GOT3 (cell line): Measurements from ENCODE around the gene FAM133A.

Experiments used
- DNase-seq: peaks from one replicate; lab custom pipeline; 2025; ENCODE audit warnings: mixed read lengths; lab: John Stamatoyannopoulos, UW

The FAM133A gene

DNA sequence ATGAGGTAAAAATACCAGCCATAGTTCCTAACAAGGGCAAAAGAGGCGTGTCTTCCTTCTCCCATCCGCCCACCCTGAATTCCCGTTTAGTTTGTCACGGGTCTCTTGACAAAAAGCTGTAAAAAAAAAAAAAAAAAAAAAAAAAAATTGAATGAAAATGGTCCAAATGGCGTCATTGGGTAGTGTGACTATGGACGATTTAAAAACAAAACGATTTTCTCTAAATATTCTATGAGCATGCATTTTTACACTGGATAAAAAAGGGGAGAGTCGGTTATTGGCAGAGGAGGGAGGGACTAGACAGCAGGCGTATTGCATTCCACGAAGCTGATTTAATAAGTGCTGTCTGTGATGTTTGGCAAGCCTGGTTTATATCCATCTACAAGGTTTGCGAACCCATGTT, at the start of gene FAM133A:
Gene FAM133A (plus strand): TSS at position 338 of the 403 bp plus-strand sequence. CDS start 35,214 bp downstream, outside the sequence.
- no peak for DNase-seq

DNA sequence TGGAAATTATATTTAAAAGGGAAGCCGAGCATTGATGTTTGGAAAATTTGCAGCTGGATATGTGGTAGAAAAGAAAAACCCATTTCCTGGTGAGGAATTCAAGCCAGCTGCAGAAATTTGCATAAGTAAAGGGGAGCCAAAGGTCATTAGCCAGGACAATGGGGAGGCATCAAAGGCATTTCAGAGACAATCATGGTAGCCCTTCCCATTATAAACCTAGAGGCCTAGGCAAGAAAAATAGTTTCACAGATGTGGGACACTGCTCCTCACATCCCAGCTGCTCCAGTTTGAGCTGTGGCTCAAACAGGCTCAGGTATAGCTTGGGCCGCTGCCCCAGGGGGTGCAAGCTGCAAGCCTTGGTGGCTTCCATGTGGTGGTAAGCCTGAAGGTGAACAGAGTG, 36.4 kb upstream of the FAM133A start:
- no peak for DNase-seq

DNA sequence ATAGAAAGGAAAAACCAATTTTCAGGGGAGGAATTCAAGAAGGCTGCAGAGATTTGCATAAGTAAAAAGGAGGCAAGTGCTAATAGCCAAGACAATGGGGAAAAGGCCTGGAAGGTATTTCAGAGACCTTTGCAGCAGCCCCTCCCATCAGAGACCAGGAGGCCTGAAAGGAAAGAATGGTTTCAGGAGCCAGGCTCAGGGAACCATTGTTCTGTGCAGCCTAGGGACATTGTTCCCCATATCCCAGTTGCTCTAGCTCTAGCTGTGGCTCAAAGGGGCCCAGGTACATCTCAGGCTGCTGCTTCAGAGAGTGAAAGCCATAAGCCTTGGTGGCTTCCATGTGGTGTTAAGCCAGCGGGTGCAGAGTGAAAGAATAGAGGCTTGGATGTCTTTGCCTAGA, 24.6 kb upstream of the FAM133A start:
- DNase-seq, result no peak

DNA sequence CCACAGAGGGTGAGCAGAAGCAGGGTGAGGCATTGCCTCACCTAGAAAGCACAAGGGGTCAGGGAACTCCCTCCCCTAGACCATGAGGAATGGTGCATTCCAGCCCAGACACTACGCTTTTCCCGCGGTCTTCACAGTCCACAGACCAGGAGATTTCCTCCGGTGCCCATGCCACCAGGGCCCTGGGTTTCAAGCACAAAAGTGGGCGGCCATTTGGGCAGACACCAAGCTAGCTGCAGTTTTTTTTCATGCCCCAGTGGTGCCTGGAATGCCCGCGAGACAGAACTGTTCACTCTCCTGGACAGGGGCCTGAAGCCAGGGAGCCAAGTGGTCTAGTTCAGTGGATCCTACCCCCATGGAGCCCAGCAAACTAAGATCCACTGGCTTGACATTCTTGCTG, 13.4 kb upstream of the FAM133A start:
- no peak for DNase-seq

DNA sequence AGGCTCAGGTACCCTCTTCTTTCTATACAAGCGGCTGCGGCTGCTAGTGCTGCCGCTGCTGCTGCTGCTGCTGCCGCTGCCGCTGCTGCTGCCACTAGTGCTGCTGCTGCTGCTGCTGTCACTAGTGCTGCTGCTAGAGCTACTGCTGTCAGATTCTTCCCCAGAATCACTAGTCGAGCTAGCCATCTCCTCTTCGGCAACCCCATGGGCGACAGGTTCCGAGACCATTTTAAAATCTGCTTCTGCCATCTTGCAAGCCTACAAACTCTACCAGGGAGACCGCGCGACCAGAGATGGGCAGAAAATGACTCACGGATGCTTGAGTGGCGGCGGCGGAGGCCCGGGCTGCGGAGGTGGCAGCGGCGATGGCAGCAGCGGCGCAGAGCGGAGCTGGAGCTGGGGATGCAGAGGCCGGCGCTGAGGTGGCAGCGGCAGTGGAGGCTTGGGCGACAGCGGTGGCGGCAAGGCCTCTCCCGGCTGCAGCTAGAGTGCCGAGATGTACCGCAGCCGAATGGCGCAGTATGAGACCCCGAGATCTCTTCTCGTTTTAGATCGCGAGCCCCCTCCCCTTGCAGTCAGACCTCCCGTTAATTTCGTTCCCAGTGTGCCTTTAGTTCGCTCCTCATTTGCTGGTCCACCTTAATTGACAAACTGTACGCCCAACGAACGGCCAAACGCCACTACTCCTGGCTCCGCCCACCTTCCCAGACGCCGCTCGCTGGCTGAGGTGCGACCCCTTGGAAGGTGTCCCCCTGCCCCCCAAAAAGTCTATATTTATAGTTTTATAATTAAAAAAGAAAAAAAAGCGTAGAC, 744 bp upstream of the FAM133A start, which contains the start of gene NAP1L3:
Gene NAP1L3 (minus strand): TSS at position 523 of the 813 bp plus-strand sequence. CDS start 274 bp downstream, at position 249.
- DNase-seq, result peak; percentile 16

DNA sequence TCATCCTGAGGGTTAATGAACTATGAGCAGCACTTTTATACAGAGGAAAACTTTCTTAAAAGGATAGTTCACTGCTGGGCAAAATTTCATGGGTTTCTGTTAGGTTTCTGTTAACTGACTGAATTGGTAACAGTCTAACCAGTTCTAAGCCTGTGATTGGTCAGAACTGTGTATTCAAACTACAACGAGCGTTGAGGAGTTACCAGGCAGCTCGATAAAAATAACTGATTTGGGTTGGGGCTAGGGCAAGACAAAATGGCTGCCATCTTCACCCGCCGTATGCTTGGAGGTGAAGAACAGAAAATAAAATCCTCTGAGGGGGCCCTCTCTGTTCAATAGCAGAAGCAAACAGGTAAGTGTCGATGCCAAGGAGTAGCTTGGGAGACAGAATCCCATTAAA, 22.0 kb downstream of the FAM133A start:
- DNase-seq, result no peak

DNA sequence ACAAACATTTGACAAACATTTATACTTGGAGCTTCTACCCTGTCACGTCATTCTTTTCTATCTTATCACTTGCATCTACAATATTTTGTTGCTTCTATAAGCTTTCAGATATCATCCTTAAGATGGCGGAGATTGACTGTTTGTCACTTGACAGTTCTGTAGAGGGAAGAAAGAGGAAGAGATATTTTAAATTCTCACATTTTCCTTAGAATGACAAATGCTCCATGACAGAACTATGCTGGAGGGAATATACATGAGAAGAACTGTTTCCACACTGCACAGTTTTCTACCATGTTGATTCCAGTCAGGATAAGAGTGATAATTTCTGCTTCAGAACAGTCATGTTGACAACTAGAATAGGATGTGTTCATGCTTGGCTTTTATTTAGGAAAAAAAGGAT, 29.7 kb downstream of the FAM133A start:
- no peak for DNase-seq

DNA sequence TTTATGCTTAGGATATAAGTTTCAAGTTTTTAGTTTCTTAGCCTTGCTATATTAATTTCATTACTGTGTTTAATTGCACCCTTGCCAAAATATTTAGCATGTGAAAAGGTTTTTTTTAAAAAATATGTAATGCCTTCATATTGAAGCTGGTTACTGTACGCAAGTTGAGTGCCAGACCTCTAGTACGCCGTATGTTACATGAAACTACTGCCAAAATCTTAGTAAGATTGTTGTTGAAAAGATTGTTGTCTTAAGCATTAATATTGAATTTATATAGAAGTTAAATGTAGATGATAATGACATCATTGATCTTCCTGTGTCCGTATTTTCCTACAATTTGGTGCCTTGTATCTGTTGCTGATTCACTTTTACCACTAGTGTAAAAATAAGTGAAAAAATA, 37.1 kb downstream of the FAM133A start:
- no peak for DNase-seq

DNA sequence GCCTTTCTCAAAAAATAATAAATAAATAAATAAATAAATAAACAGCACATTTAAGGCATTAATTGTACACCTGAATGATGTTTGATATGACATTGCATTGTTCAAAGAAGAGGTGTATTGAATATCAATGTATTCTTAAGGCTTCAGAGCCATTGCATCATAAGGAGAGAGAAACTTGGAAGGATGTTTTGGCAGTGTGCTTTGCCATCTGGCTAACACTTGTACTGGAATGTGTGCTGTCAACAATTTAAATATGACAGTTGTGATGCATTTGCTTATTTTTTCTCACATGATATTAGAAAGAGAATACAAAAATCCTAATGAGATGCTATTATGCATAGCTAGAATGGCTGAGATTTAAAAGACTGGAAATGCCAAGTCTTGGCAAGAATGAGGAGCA, 67.8 kb downstream of the FAM133A start:
- no peak for DNase-seq

DNA sequence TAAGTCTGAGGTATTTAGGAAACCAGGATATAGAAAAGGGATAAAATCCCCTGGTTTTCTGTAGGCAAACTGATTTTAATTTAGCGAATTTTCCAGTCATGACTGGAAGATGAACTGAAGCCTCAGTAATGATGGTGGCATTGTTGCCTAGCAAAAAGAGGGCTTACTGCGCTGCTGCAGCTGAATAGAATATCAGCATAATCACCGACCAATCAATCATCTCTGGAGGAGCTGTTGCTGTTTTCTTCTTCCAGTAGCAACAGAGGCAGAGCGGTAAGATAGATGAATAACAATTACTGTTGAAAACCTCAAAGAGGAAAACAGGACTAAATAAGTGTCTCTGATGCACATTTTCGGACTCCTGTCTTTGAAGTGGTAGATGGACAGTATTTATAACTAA, 86.2 kb downstream of the FAM133A start:
- no peak for DNase-seq
